ENCODE measurements around the gene PPP6R3.

DNA sequence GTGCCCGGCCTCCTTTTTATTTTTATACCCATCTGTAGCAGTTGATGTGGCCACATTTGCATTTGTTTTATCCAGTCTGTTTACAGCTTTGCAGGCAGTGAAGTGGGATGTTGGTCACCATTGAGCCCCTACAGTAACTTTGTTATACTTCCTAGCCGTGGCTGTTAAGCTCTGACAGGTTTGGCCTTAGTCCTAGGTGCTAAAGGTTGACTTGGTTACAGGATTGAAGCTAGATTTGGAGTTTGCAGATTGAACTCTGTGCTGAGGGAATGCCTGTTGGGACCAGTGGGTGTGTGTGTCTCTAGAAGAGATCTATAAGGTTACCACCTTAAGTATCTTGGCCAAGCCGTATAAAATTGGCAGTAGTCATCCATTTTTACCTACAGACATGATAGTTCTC lies 91.2 kb downstream of the PPP6R3 start:
- TF ChIP-seq, protein P1, sequence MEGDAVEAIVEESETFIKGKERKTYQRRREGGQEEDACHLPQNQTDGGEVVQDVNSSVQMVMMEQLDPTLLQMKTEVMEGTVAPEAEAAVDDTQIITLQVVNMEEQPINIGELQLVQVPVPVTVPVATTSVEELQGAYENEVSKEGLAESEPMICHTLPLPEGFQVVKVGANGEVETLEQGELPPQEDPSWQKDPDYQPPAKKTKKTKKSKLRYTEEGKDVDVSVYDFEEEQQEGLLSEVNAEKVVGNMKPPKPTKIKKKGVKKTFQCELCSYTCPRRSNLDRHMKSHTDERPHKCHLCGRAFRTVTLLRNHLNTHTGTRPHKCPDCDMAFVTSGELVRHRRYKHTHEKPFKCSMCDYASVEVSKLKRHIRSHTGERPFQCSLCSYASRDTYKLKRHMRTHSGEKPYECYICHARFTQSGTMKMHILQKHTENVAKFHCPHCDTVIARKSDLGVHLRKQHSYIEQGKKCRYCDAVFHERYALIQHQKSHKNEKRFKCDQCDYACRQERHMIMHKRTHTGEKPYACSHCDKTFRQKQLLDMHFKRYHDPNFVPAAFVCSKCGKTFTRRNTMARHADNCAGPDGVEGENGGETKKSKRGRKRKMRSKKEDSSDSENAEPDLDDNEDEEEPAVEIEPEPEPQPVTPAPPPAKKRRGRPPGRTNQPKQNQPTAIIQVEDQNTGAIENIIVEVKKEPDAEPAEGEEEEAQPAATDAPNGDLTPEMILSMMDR (conservative IDR thresholded peaks at IDR 0.05; ENCODE audit: low read depth, low read length), result no peak
- no peak for TF ChIP-seq EZH2phosphoT487 (IDR thresholded peaks at IDR 0.05; ENCODE audit: borderline replicate concordance, low read length)

Data from PC-3 (cell line).